CD14-positive monocyte (primary cell): Measurements from ENCODE around the gene TMEM232. TPM values are rescaled to one million over a fixed set of nuclear protein-coding genes. Genes with fewer than 3 reads are reported as not detected.

Experiments
- DNase-seq, 3 donors: peaks; one replicate each; pipeline ENCODE4 v3.0.0-alpha.2; 2011 to 2022
- H2AFZ ChIP-seq: 2 replicates; pipeline ENCODE4 v1.6.0; 2012; ENCODE audit warnings: mild to moderate bottlenecking, low read depth, low read length, inconsistent platforms; ENCODE audit not compliant: insufficient read depth, poor library complexity, severe bottlenecking
- H3K27ac ChIP-seq, 2 donors: 1 replicate in 1 of 2; 2 replicates in 1 of 2; pipeline ENCODE4 v1.5.1; 2012 to 2013; ENCODE audit warnings: low read length in 2 of 2, control low read depth in 1 of 2, inconsistent platforms in 1 of 2, low read depth in 1 of 2, mild to moderate bottlenecking in 1 of 2
- H3K27me3 ChIP-seq, 2 donors: one replicate each; pipeline versions ENCODE4 v1.6.0 to v1.6.1; 2011 to 2013; ENCODE audit warnings: low read length in 2 of 2; ENCODE audit not compliant: control insufficient read depth in 2 of 2, insufficient read depth in 2 of 2
- H3K36me3 ChIP-seq, 2 donors: replicated peaks in 1 of 2; 1 replicate in 1 of 2; 2 replicates in 1 of 2; pipeline versions ENCODE4 v1.5.1 to v1.6.1; 2012 to 2013; ENCODE audit warnings: low read length in 2 of 2, control low read depth in 1 of 2, inconsistent platforms in 1 of 2, mild to moderate bottlenecking in 1 of 2; ENCODE audit not compliant: insufficient read depth in 2 of 2, control insufficient read depth in 1 of 2
- H3K4me1 ChIP-seq, 2 donors: 1 replicate in 1 of 2; 2 replicates in 1 of 2; pipeline versions ENCODE4 v1.5.1 to v1.6.1; 2012 to 2013; ENCODE audit warnings: low read length in 2 of 2, control low read depth in 1 of 2, inconsistent platforms in 1 of 2, mild to moderate bottlenecking in 1 of 2, moderate library complexity in 1 of 2; ENCODE audit not compliant: insufficient read depth in 2 of 2, control insufficient read depth in 1 of 2
- H3K4me2 ChIP-seq: replicated peaks from 2 replicates; pipeline ENCODE3; 2012; ENCODE audit warnings: low read length, moderate library complexity, mild to moderate bottlenecking; ENCODE audit not compliant: poor library complexity, severe bottlenecking; ENCODE audit errors: extremely low read depth
- H3K4me3 ChIP-seq, 3 experiments: fragments of 200-600 bp in 1 of 3; sonication (generic) in 1 of 3; replicated peaks in 1 of 3; 1 replicate in 2 of 3; 2 replicates in 1 of 3; pipeline ENCODE4 v1.5.1; 2011 to 2013; ENCODE audit warnings: low read length in 3 of 3, mild to moderate bottlenecking in 3 of 3, control low read depth in 2 of 3, low read depth in 2 of 3, inconsistent platforms in 1 of 3, moderate library complexity in 1 of 3
- H3K79me2 ChIP-seq: 2 replicates; pipeline ENCODE4 v1.6.0; 2012; ENCODE audit warnings: mild to moderate bottlenecking, control low read depth, inconsistent platforms, low read length, moderate library complexity; ENCODE audit not compliant: insufficient read depth
- H3K9ac ChIP-seq: 2 replicates; pipeline ENCODE4 v1.6.0; 2017; ENCODE audit warnings: low read length, mild to moderate bottlenecking; ENCODE audit not compliant: insufficient read depth, poor library complexity, severe bottlenecking
- H3K9me3 ChIP-seq, 2 donors: replicated peaks in 1 of 2; 1 replicate in 1 of 2; 2 replicates in 1 of 2; pipeline versions ENCODE4 v1.5.1 to v1.6.1; 2012 to 2013; ENCODE audit warnings: low read length in 2 of 2, control low read depth in 1 of 2; ENCODE audit not compliant: control insufficient read depth in 1 of 2, insufficient read depth in 1 of 2
- H4K20me1 ChIP-seq: 2 replicates; pipeline ENCODE4 v1.6.0; 2012; ENCODE audit warnings: mild to moderate bottlenecking, low read length, control low read depth, moderate library complexity; ENCODE audit not compliant: insufficient read depth
- H3K27ac Mint-ChIP-seq, 7 donors: one replicate each; pipeline ENCODE4 v1.8.0; 2020; ENCODE audit warnings: mild to moderate bottlenecking in 7 of 7, mixed read lengths in 7 of 7, moderate library complexity in 6 of 7, inconsistent platforms in 2 of 7
- H3K27me3 Mint-ChIP-seq, 3 donors: one replicate each; pipeline ENCODE4 v1.8.0; 2021 to 2022; ENCODE audit warnings: low read depth in 3 of 3, mild to moderate bottlenecking in 3 of 3, mixed read lengths in 3 of 3, moderate library complexity in 3 of 3, inconsistent platforms in 1 of 3
- H3K36me3 Mint-ChIP-seq, 2 donors: one replicate each; pipeline ENCODE4 v1.8.0; 2020; ENCODE audit warnings: mixed read lengths in 2 of 2, inconsistent platforms in 1 of 2, mild to moderate bottlenecking in 1 of 2
- H3K4me1 Mint-ChIP-seq: one replicate; pipeline ENCODE4 v1.8.0; 2020; ENCODE audit warnings: mild to moderate bottlenecking, mixed read lengths
- H3K4me3 Mint-ChIP-seq, 2 donors: one replicate each; pipeline ENCODE4 v1.8.0; 2020; ENCODE audit warnings: mild to moderate bottlenecking in 2 of 2, mixed read lengths in 2 of 2, moderate library complexity in 1 of 2
- H3K9me3 Mint-ChIP-seq, 7 donors: one replicate each; pipeline ENCODE4 v1.8.0; 2020 to 2022; ENCODE audit warnings: mixed read lengths in 7 of 7, mild to moderate bottlenecking in 6 of 7, moderate library complexity in 6 of 7, inconsistent platforms in 2 of 7
- WGBS: methylation state at CpG from one replicate; pipeline ENCODE4 v1.1.5; 2013; ENCODE audit warnings: missing lambda C conversion rate; ENCODE audit not compliant: insufficient coverage; 5-methylcytosine and 5-hydroxymethylcytosine counted together
- intact Hi-C, 2 donors: fragments of 100-400 bp; cut with micrococcal nuclease; formaldehyde crosslinking; loops; one replicate each; pipeline versions ENCODE4 v1.15.0 to v1.15.1; 2023
- polyA plus RNA-seq, 3 donors: library from polyadenylated mRNA; depleted of rRNA in 1 of 3; unstranded in 2 of 3; stranded (reverse) in 1 of 3; fragments of 300-500 nt in 2 of 3; fragments of >200 nt in 1 of 3; fragmentation: Illumina TruSeq in 2 of 3; gene quantifications; 1 replicate in 2 of 3; 2 replicates in 1 of 3; pipeline ENCODE4 v1.2.3, GENCODE V29; 2012 to 2021
- TF ChIP-seq, protein P1 (sequence below): fragments of 200-600 bp; IDR thresholded peaks from one replicate; pipeline ENCODE4 v1.8.0; 2022; ENCODE audit warnings: antibody characterized with exemption, mild to moderate bottlenecking

The TMEM232 gene
- polyA plus RNA-seq, 3 donors: 0.04 to 1.4 (median 0.59) TPM

DNA sequence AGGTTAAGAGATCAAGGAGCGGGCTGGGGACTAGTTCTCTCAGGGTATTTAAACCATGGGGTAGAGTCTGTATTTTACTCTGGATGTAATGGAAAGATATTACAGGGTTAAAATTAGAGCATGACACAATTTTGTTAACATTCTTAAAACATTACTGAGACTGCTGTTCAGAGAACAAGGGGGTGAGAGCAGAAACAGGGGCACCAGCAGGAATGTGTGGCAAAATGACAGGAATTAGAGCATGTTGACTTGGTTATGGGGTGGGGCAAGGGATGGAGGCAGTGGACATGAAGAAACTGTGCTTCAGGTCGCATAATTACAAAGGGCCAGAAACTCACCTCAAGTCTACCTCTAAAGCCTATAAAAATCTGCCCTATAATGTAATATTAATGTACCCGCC, 75.0 kb downstream of the TMEM232 start:
- H3K27me3 ChIP-seq: no peaks in the 10 kb centered on the region
- peaks cover 0 to 6% (median 1%) of the 10 kb centered on the region in 7 donors for H3K9me3 Mint-ChIP-seq
- no peaks in the 10 kb centered on the region for H4K20me1 ChIP-seq
- no peaks in the 10 kb centered on the region for H3K4me1 Mint-ChIP-seq
- WGBS: no CpG with 5 or more reads among the region's 3 CpGs
- TF ChIP-seq, protein P1, sequence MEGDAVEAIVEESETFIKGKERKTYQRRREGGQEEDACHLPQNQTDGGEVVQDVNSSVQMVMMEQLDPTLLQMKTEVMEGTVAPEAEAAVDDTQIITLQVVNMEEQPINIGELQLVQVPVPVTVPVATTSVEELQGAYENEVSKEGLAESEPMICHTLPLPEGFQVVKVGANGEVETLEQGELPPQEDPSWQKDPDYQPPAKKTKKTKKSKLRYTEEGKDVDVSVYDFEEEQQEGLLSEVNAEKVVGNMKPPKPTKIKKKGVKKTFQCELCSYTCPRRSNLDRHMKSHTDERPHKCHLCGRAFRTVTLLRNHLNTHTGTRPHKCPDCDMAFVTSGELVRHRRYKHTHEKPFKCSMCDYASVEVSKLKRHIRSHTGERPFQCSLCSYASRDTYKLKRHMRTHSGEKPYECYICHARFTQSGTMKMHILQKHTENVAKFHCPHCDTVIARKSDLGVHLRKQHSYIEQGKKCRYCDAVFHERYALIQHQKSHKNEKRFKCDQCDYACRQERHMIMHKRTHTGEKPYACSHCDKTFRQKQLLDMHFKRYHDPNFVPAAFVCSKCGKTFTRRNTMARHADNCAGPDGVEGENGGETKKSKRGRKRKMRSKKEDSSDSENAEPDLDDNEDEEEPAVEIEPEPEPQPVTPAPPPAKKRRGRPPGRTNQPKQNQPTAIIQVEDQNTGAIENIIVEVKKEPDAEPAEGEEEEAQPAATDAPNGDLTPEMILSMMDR: no peak
- H3K27ac ChIP-seq: no peak overlapping the region
- no peak overlapping the region for H3K4me3 ChIP-seq
- H3K9me3 ChIP-seq: no peaks in the 10 kb centered on the region
- H3K36me3 Mint-ChIP-seq: no peaks in the 10 kb centered on the region
- no peak for DNase-seq
- no peak overlapping the region for H2AFZ ChIP-seq
- H3K4me3 Mint-ChIP-seq: no peak overlapping the region
- H3K4me2 ChIP-seq: no peak overlapping the region
- H3K4me1 ChIP-seq: no peaks in the 10 kb centered on the region
- no peaks in the 10 kb centered on the region for H3K36me3 ChIP-seq
- no peaks in the 10 kb centered on the region for H3K27me3 Mint-ChIP-seq
- no peak overlapping the region for H3K27ac Mint-ChIP-seq
- H3K9ac ChIP-seq: no peak overlapping the region
- H3K79me2 ChIP-seq: no peaks in the 10 kb centered on the region
- intact Hi-C loops: no loop called here

DNA sequence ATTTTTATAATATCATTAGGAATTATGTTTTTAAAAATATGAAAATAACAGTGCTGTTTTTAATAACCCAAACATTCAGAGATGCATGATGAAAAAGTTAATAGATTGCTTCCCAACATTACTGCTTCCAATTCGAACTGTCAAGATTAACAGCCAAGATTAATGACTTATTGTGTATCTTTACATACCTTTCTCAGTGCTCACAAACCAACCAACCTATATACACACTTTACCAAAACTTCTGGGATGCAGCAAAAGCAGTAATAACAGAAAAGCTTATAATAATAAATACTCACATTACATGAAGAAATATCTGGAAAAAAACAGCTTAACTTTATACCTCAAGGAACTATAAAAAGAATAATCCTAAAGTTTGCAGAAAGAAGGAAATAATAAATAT, 82.1 kb downstream of the TMEM232 start:
- no peaks in the 10 kb centered on the region for H3K4me1 Mint-ChIP-seq
- no peaks in the 10 kb centered on the region for H4K20me1 ChIP-seq
- intact Hi-C loops: no loop called here
- H3K4me1 ChIP-seq: no peaks in the 10 kb centered on the region
- no peak overlapping the region for H3K27ac Mint-ChIP-seq
- no peak overlapping the region for H3K4me2 ChIP-seq
- no peak overlapping the region for H3K27ac ChIP-seq
- TF ChIP-seq, protein P1: no peak
- no peaks in the 10 kb centered on the region for H3K36me3 Mint-ChIP-seq
- no peaks in the 10 kb centered on the region for H3K27me3 Mint-ChIP-seq
- H3K27me3 ChIP-seq: no peaks in the 10 kb centered on the region
- DNase-seq: no peak
- no peak overlapping the region for H2AFZ ChIP-seq
- no peak overlapping the region for H3K4me3 Mint-ChIP-seq
- no peak overlapping the region for H3K9ac ChIP-seq
- no peaks in the 10 kb centered on the region for H3K36me3 ChIP-seq
- H3K4me3 ChIP-seq: no peak overlapping the region
- no CpG with 5 or more reads among the region's 1 CpG for whole genome bisulfite sequencing
- no peaks in the 10 kb centered on the region for H3K79me2 ChIP-seq
- H3K9me3 ChIP-seq: no peaks in the 10 kb centered on the region
- peaks cover 0 to 5% (median 2%) of the 10 kb centered on the region in 7 donors for H3K9me3 Mint-ChIP-seq
